ENCODE data around the gene SLC8A1.

Gene SLC8A1

GRCh38 chr2:40189881-40190280, 262.0 kb downstream of the SLC8A1 start:
- no peak for DNase-seq (ENCODE audit: low spot score)

GRCh38 chr2:40187054-40187453, 264.8 kb downstream of the SLC8A1 start:
- DNase-seq (ENCODE audit: low spot score), result no peak

DNA sequence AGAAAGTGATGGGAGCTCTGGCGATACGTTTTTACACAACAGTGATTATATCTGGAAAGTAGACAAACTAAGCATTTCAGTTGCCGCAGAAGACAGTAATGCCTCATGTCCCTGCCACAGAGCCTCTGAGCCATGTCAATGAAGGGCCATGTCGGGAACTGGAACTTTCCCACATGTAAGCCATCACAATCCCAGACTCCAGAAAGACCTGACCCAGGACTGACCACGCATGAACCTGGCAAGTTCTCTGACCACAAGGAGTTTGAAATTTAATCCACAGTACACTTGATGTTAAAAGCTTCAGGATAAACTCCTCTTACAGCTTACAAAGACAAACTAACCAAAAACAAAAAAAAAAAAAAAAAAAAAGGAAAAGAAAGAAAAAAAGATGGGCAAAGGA, 267.3 kb downstream of the SLC8A1 start:
- no peak for DNase-seq (ENCODE audit: low spot score)

DNA sequence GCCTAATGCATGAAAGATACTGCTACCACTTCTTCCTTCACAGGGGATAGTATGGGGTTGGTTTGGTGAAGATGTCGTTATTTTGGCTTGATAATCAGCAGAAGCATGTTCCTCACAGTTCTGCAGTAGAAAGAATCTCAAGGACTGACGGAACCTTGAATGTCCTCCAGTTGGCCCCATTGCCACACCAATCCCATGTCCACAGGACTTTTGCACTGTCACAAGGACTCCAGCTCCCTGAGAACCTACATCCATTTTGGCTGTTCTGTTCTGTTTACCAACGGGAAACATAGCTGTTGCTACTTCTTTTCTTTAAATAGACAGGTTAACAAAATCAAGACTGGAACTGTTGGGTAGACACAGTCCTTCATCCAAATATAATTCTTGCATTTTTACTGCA, 270.0 kb downstream of the SLC8A1 start:
- no peak for DNase-seq (ENCODE audit: low spot score)

- DNase-seq (ENCODE audit: low spot score), result no peak
These were observed 272.1 kb downstream of the SLC8A1 start for GRCh38 chr2:40179801-40180200.

DNA sequence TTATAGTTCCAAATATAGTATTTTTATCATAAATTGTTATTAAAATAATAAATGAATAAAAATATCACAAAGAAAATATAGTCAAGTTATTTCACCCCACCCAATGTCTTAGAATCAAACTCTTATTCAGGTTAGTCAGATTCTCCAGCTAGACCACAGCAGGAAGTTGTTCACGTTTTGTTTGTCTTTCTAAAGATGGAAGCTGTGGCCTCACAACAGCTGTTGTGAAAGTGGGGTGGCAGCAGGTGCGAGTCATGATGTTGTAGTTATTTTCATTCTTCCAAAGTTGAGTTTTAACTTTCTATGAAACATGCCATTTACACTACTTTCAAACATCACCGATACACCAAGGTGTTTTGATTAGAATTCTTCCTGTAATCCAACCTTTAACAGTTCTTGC, 272.9 kb downstream of the SLC8A1 start:
- no peak for DNase-seq (ENCODE audit: low spot score)

DNA sequence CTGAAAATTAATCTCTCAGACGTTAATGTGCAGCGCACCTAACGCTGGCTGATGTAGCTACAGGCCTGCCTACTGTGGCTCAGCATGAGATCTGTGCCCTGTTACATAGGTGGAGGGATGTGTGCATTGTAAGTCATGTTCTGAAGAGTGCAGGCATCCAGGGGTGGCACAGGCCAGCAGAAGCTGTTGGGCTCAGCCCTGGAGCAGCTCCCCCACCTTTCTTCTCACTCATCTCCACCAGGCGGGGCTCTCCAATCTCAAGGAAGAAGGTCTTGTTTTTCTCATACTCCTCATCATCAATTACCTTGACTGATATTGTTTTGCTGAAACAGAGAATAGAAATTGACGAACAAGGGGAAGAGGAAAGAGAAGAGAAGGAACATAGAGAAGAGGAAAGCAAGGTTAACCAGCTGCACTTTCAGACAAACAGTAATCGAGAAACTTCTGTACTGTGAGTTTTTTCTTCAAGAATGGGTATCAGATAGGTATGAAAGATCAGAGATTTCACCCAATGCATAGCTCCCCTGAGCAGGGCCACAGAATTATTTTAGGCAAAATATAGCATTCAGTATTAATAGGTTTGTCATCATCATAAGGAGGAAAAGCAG, 273.6 kb downstream of the SLC8A1 start:
- no peak for DNase-seq (ENCODE audit: low spot score)

- no peak for DNase-seq (ENCODE audit: low spot score)
These were observed 274.5 kb downstream of the SLC8A1 start for GRCh38 chr2:40177366-40177765.

DNA sequence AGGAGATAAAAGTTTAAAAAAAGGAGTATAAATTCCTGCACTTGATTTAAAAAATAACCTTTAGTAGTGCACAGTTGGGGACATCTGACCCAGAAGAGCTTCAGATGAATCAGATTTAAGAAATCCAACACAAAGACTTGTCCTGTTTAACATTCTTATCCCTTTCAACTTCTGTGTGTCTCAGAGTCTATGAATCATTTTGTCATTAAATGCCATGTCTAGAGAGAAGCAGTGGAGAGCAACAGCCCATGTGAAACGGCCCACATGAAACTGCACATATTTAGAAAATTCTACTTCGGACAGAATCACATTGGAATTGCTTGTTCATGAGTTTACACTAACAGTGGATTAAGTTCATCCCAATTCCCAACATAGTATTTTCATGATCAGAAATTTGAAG, 278.6 kb downstream of the SLC8A1 start:
- DNase-seq (ENCODE audit: low spot score), result peak; percentile 53

DNA sequence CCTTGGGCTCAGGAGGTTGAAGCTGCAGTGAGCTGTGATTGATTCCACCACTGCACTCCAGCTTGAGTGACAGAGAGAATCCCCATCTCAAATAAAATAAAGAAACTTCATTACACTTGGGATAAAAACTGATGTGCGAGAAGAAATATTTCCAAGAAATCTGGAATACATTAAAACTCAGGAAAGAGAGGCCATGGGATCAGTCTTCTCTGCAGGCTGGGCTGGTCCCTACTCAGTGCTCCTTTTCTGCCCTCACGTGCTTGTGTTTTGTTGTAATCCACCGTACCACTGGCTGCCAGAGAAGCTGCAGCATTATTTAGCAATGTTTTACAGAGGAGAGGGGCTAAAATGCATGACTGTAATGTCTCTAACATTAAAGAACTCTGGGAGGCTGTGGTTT, 282.0 kb downstream of the SLC8A1 start:
- no peak for DNase-seq (ENCODE audit: low spot score)

GRCh38 chr2:40169430-40169829, 282.5 kb downstream of the SLC8A1 start:
- DNase-seq (ENCODE audit: low spot score), result no peak

DNA sequence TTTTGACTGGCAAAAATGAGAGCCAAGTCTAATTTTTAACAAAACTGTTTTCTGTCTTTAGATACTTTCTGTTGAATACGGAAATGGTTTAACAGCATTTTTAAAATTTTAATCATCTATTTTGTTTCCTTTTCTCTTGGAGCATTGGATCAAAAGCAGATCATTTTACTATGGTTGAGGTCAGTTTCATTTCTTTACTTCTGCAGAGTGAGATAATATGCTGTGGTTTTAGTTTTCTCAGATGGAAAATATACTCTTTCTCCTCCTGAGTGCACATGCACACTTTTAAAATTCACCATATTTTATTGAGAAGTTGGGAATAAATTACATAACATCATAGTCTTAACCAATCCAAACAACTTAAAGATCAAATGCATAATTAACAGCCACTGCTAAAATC, 283.3 kb downstream of the SLC8A1 start:
- no peak for DNase-seq (ENCODE audit: low spot score)

- DNase-seq (ENCODE audit: low spot score), result no peak
These were observed 283.9 kb downstream of the SLC8A1 start for GRCh38 chr2:40168032-40168431.

DNA sequence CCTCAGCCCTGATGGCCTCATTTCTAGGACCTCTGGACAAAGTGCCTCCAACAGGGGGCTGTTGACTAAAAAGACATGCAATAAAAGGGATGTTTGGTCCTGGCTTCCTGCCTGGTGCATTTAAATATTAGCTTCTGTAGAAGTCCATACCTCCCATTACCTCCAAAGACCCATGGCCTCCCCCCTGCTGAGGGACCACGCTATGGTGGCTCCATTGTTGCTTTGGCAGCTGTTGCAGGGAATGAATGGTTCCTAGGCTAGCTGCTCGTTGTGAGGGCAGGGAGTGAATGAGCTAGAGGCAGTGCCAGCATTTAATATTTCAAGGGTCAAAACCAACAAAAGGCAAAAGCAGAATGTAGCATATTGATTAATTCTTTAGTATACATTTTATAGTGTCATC, 285.9 kb downstream of the SLC8A1 start:
- DNase-seq (ENCODE audit: low spot score), result no peak

DNA sequence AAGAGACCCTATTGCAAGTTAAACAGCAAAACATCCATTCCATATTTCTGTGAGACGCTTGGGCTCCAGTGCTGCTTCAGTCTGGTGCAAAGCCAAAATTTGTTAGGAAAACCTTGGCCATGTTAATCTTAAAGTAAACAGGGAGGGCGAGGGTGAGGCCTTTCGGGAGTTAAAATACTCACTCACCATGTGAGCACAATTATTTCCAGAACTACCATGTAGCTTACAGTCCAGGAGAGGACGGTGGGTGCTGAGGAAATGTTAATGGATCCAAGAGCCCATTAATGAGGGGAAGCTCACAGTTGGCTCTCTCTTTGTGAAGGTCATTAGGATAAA, 286.4 kb downstream of the SLC8A1 start:
- no peak for DNase-seq (ENCODE audit: low spot score)

- DNase-seq (ENCODE audit: low spot score), result no peak
These were observed 287.0 kb downstream of the SLC8A1 start for GRCh38 chr2:40164736-40165508.

DNA sequence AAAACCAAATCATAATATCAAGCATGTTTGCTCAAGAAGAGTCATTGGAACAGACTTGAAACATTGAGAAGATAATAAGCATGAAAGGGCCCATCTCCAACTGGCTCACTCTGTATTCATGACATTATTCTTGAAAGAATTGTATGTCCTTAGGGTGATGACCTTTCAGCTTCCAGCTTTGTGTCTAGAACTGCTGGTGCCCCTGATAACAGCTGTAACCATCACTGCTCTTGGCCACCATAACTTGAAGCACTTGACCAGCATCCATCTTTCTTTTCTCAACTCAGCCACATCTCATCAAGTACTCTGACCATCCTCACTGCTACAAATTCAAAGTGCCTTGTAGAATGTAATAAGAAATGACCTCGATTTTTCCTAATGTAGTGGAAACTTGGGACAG, 289.9 kb downstream of the SLC8A1 start:
- DNase-seq (ENCODE audit: low spot score), result no peak

- no peak for DNase-seq (ENCODE audit: low spot score)
These were observed 291.1 kb downstream of the SLC8A1 start for GRCh38 chr2:40160751-40161218.

GRCh38 chr2:40159333-40159732, 292.6 kb downstream of the SLC8A1 start:
- DNase-seq (ENCODE audit: low spot score), result no peak

- peak; percentile 7 for DNase-seq (ENCODE audit: low spot score)
These were observed 293.1 kb downstream of the SLC8A1 start for GRCh38 chr2:40158781-40159180.

GRCh38 chr2:40155728-40156127, 296.2 kb downstream of the SLC8A1 start:
- DNase-seq (ENCODE audit: low spot score), result no peak

DNA sequence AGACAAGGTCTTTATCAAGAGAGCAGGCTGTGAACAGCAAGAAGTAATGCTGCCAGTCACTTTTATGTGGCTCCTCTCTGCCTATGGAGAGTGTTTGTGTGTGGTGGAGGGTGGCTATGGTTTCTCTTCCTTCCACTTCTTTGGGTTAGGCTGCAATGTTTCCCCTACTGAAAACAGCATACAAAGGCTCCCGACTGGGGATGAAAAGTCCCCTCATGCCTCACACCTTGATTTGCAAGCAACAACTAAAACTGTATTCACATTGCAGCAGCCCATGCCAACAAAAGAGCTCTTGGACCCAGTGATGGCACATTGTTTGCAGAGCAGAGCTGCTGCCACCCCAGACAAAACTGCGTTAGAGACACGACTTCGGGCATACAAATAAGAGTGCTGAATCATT, 301.6 kb downstream of the SLC8A1 start:
- DNase-seq (ENCODE audit: low spot score), result no peak

DNA sequence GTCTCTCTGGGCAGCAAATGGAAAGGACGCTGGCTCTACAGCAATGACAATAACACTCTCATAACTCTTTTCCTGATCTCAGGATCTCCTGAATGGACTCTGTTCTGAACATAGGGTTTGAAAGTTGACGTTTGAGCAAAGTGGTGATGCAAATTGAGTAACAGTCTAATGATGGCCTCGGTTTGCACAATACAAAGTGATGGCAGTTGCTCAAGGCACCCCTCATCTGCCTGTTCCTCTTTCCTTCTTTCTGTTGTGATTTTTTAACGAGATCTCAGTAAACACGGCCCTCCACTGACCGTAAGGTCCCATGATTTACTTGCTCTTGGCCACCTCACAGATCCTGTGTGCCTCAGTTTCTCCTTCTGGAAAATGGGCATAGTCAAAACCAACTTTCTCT, 303.6 kb downstream of the SLC8A1 start:
- DNase-seq (ENCODE audit: low spot score), result no peak

DNA sequence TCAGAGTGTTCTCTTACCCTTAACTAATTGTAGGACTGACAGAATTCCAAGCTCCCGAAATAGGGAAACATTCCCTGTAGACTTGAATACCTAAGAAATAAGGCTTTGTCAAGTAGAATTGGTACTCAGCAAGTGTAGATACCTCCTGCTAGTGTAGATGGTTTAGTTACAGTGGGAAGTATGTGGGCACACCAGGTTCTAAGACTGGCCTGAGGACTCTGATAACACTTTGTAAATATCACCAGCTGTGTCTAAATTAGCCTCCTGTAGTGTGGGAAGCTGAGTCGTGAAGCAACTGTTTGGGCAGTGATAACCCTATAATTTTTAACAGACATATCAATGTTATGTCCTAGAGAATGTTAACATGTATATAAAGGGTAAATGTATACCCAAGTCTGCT, 304.5 kb downstream of the SLC8A1 start:
- DNase-seq (ENCODE audit: low spot score), result no peak

Data from COLO829 (cell line).